ENCODE results near the gene CD74.
"Not testable (repeated sequence)": the region's sequence is repeated elsewhere in the genome, so short reads cannot be mapped to it uniquely, and the experiment has no call there.

CD74 gene

DNA sequence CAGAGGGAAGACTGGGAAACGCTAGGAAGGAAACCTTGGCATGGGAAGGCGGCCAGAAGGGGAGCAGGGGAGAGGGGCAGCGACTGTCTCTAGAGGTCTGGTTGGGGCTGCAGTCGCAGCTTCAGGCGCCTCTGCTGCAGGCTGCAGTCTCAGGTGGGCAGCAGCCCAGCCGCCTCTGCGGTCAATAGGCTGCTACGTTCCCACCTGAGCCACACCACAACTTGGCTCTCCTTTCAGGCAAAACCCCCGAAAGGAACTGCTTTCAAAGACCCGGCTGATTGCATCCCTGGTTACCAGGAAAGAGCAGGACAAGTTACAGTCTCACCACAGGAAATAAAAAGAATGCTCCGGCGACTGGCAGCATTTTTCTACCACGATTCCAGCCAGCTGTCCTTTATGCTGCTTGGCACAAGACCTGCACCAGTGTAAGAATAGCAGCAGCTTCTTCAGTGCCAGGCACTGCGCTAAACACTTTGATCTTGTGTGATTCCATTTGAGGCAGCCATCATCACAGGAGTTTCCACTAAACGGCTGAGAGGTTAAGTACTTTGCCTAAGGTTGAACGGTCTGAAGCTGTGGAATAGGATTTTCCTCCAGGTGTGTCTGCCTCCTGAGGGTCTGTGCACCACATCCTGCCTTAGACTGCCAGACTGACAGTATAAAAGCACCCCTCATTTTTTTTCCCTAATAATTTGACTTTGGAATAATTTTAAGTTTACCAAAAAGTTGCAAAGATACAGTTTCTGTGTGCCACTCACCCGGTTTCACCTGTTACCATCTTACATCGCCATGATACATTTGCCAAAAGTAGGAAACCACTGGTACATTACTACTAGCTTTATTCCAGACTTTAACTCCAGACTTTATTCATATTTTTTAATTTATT lies 29.3 kb upstream of the CD74 start:
- no peak for DNase-seq

DNA sequence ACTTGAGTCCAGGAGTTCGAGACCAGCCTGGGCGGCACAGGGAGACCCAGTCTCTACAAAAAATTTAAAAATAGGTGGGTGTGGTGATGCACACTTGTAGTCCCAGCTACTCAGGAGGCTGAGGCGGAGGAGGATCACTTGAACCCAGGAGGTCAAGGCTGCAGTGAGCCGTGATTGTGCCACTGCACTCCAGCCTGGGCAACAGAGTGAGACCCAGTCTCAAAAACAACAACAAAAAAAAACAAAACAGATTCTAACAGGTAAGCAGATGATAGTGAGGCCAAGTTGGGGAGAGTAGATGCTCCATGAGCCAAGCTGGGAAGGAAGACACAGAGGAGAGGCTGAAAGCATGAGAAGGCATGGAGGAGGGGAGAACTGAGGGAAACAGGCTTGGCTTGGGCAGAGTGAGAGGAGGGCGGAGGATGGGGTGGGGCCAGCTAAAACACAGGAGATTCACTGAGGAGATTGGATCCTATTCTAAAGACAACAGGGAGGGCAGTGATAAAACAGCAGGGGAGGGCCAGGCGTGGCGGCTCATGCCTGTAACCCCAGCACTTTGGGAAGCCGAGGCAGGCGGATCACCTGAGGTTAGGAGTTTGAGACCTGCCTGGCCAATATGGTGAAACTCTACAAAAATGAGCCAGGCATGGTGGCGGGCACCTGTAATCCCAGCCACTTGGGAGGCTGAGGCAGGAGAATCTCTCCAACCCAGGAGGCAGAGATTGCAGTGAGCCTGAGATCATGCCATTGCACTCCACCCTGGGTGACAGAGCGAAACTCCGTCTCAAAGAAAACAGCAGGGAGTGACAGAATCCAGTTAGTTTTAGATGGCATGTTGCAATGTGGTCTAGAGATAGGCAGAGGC lies 28.5 kb upstream of the CD74 start:
- DNase-seq, result no peak

DNA sequence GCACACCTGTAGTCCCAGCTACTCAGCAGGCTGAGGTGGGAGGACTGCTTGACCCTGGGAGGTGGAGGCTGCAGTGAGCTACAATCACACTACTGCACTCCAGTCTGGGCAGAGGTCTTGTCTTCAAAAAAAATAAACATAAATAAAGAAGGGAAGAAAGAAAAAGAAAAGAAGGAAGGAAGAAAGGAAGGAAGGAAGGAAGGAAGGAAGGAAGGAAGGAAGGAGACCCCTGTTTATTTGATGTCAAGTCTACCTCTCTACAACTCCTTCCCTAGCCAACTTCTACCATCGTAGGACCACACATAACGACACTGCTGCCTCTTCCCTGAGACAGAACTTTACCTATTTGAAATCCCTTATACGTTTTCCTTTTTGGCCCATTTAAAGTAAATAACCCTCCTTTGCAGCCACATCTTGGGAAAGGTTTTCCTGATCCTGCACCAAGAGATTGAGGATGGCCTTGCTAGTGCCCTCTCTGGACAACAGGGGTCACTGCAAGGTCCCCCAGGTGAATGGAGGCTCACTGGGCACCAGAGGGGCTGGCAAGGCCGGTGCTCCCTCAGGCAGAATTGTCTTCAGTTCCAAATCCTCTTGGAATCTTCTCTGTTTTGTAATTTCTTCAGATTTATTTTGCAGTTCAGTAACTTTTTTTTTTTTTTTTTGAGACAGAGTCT lies 26.3 kb upstream of the CD74 start:
- no peak for DNase-seq

DNA sequence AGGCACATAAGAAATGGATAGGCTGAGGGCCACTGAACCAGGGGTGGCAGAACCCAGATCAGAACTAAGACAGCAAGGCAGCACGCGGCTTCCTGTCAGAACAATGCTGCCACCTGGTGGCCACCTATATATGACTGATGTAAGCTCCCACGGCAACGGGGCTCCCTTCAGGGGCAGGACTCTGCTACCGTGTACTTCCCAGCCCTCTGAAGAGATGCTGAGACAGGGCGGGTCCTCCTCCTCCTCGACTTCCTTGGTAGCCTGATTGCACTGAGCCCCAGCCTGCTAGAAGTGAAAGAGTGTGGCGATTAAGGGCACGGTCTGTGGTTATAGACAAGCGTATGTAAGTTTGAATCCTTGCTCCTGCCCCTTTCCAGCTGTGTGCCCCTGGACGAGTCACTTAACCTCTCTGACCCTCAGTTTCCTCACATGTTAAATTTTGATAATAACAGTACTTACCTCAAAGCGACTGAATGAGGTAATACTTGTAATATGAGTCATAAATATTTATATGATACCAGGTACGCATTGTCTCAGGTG lies 23.5 kb upstream of the CD74 start:
- DNase-seq, result peak; percentile 54

DNA sequence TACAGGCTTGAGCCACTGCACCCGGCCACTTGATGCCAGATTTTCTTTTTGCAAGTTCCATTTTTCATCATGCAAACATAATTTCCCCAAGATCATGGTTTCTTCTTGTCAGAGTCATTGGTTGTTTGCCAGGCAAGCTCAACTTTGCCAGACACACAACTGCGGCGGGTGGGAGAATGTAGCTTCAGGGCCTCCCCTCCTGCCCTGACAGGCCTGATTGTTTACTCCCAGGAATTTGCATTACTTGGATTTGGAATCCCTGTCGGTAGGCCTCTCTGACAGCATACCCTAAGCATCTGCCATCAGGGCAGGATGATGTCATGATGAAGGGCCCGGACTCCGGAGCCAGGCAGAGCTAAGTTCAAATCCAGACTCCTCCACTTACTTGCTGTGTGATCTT lies 21.8 kb upstream of the CD74 start:
- DNase-seq, result no peak

DNA sequence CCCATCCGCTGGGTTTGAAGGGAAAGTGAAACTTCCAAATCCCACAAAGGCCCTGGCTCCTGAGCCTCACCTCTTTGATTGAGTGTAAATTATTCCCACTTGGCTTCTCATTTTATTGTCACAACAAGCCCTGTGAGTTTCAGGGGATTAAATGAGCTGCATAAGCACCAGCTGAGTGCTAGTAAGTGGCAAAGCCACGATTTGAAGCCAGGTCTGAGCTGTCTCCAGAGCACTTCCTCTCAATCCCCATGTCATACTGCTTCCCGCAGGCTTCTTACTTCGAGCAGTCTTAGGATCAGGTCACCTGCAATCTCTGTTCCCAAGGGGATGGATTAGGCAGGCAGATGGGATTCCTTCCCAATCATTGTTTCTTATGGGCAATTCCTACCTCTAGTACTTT lies 18.9 kb upstream of the CD74 start:
- no peak for DNase-seq

DNA sequence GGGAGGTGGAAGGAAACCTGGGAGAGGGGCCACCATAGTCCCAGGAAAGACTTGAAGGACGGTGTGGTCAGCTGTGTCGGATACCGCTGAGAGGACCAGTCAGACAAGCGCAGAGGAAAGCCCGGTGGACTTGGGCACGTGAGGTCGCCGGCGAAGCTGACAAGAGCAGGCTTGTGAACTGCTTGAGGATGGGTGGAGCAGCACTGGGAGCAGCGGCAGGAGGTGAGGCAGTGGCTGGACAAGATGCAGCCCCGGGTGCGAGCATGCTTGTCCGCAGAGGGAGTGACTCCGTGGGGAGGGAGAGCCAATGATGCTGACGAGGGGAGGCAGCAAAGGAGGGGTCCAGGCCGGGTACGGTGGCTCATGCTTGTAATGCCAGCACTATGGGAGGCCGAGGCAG lies 18.3 kb upstream of the CD74 start:
- no peak for DNase-seq

DNA sequence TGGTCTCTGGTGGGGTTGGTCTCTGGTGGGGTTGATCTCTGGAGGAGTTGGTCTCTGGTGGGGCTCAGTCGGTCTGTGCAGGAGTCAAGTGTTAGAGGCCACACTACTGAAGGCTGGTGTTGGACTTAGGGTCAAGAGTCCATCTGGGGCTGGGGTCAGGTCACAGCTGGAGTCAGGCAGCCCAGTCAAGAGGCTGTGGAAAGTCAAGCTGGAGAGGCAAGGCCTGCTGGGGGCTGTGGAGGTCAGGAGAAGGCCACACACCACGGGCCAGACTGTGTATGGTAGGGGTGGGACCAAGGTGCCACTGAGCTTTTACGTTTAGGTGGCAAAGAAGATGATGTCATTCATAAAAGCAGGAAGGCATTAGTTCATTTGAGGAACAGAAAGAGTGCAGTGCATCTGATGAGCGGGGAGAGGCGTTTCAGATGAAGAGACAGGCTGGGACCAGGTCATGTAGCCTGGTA lies 16.7 kb upstream of the CD74 start:
- no peak for DNase-seq

DNA sequence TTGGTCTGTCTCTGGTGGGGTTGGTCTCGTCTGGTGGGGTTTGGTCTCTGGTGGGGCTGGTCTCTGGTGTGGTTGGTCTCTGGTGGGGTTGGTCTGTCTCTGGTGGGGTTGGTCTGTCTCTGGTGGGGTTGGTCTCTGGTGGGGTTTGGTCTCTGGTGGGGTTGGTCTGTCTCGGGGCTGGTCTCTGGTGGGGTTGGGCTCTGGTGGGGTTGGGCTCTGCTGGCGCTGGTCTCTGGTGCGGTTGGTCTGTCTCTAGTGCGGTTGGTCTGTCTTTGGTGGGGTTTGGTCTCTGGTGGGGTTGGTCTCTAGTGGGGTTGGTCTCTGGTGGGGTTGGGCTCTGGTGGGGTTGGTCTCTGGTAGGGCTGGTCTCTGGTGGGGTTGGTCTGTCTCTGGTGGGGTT lies 16.3 kb upstream of the CD74 start:
- no peak for DNase-seq

DNA sequence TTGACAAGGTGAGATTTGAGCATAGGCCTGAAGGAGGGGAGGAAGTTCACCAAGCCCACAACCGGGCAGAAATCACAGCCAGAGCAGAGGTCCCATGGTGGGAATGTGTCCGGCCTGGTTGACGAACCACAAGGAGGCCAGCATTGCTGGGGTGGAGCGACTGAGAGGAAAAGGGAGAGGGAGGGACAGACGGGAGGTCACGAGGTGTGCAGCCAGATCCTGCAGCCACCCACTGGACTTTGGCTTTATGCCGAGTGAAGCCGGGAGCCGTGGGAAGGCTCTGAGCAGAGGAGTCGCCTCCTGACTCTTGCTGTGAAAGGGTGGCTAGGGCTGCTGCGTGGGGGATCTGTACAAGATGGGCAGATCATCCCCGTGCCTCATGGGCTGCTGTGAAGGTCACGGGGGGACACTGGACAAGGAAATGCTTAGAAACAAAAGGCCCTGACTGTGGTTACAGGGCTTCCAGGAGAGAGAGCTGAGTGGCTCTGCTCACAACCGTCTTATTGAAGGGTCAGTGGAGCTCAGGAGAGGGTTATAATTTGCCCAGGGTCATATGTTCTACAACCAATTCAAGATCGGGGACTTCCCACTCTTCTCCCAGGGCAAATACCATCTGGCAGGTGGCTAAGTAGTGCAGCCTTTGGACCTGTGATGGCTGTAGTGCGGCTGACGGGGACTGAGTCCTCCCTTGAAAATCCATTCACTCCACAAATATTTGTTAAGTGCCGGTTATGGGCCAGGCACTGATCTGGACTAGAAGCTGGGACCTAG lies 15.6 kb upstream of the CD74 start:
- no peak for DNase-seq

DNA sequence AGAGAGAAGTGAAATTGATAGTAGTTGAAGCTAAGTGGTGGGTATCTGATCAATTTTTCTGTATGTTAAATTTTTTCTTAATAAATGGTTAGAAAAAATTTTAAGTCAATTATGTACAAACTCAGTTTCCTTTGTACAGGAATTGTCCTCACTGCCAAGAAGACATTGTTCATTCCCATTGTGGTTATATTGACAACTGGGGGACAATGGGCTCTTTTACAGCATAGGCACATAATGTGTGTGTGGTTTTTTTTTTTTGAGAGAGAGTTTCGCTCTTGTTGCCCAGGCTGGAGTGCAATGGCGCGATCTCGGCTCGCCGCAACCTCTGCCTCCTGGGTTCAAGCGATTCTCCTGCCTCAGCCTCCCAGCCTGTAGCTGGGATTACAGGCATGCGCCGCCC lies 13.5 kb upstream of the CD74 start:
- not testable (repeated sequence) for DNase-seq

DNA sequence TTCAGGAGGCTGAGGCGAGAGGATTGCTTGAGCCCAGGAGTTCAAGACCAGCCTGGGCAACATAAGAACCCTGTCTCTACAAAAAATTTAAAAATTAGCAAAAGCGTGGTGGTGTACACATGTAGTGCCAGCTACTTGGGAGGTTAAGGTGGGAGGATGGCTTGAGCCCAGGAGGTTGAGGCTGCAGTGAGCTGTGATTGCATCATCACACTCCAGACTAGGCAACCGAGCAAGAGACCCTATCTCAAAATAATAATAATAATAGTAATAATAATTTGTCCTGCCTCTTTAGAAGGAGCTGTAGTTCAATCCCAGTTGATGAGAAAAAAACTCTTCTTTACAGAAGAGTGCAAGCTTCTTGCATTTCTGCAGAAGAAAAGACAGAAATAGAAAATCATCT lies 10.0 kb upstream of the CD74 start:
- no peak for DNase-seq

DNA sequence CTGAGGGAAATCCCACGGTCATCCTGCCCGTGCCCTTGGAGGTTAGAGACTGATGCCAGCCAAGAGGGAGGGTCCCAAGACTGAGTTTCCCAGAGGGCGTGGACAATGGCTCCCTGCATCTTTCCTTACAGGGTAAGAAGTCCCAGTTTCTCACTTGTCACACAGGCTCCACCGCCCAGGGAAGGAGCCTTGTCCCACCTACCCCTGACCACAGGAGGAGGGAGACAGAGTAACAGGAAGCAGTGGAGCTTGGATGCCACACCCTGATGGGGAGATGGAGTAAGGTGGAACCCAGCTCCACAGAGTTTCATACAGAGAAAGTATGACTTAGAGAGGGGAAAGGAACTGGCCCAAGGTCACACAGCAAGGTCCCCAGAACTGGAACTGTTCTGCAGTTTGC lies 9.4 kb upstream of the CD74 start:
- DNase-seq, result no peak

DNA sequence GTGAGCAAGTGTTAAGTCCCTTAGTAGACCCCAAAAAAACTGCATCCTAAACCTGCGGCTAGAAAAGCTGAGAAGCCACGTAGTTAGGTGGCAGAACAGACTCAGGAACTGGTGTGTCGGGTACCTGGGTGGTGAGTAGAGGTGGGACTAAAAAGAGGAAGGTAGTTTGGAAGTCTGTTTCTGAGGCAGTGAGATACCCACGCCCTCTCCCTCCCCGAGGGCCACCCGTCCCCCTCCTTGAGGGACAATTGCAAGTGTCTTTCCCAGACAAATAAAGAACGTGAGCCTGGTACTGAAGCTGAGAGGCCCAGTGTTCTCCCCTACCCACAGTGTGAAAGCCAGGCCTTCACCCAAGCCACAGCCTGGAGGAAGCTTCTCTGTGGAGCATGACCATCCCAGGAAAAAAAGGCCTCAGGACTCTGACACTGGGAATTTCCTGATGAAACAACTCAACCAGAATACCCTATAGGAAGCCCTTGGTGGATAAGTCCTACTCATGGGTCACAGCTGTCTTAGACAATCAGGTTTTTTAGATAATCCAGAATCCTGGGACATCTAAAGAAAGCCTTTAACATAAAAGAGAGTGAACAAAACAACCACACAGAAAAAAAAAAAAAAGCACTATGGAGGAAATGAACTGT lies 7.0 kb upstream of the CD74 start:
- no peak for DNase-seq

DNA sequence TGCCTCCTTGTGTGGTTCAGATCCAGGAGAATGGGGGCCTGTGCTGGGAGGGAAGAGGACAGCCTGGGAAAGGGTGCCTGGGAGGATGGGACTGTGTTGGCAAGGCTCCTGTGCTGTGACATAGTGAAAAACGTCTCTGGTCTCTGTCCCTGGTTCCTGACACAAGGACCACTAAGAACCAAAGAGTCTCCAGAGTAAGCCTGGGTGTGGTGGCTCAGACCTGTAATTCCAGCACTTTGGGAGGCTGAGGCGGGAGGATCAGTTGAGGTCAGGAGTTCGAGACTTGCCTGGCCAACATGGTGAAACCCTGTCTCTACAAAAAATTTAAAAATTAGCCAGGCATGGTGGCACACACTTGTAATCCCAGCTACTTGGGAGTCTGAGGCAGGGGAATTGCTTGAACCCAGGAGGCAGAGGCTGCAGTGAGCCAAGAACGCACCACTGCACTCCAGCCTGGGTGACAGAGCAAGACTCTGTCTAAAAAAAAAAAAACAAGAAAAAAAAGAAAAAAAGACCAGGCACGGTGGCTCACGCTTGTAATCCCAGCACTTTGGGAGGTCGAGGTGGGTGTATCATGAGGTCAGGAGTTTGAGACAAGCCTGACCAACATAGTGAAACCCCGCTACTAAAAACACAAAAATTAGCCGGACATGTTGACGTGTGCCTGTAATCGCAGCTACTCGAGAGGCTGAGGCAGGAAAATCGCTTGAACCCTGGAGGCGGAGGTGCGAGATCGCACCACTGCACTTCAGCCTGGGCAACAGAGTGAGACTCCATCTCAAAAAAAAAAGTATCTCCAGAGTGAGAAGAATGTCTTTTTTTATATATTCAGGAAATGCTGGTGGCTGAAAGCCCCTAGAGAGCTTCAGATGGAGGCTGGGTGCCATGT lies 1.4 kb upstream of the CD74 start:
- not testable (repeated sequence) for DNase-seq

DNA sequence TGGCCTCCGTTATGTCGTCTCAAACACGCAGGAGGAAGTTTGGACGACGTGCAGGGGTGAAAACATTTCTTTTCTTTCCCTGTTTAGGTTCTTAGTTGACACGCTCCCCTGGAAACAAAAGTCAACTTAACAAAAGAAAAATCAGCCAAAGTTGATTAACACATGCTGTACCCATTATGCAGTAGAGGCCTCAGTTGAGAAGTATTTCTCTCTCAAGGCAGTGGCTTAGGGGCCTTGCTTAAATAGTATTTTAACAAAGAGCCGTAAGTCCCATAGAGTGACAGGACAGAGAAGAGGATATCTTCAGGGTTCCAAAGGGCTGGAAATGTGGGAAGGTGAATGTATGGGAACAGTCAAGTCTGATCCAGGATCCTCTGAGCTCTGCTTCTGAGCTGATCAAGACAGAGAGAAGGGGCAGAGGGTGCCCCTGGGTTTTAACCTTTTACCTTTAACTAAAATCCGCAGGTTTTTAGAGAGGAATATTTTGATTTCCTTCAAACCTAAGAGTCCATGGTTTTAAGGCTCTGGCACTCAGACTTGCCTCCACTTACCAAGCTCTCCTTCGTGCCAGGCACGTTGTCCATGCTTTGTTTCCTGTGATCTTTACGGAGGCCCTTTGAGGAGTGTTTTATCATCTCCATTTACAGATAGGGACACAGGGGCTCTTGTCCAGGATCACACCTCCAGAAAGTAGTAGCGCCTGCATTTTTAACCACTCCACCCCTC lies 629 bp upstream of the CD74 start:
- no peak for DNase-seq

DNA sequence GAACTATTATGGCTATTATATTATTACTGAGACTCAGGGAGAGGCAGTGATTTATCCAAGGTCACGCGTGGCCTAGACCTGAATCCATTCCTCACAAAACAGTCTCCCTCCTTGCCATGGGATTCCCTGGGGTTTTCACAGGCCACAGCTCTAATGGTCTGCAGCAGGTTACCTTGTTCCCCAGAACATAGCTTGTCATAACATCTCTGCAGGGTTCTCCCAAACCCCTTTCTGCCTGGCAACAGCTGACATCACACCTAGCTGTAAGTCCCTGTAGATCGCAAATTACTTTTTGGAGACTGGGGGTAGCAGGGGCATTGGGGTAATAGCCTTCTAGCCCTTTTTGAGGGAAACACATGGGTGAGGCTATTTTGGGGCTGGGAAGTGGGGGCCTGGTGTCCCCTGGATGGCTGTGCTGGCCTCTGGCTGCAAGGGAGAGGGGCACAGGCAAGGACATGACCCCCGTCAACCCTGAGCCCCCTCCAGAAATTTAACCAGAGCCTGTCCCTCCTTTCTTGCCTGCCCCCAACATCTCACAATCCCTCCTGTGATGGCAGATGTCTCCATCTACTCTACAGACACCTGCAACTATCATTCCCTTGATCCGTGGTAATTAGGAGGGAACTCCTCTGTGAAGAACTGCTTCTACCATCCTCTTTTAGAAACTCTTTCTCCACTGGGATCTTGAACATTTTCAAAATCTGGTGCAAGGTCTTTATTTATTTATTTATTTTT lies 1.3 kb downstream of the CD74 start:
- DNase-seq, result no peak

DNA sequence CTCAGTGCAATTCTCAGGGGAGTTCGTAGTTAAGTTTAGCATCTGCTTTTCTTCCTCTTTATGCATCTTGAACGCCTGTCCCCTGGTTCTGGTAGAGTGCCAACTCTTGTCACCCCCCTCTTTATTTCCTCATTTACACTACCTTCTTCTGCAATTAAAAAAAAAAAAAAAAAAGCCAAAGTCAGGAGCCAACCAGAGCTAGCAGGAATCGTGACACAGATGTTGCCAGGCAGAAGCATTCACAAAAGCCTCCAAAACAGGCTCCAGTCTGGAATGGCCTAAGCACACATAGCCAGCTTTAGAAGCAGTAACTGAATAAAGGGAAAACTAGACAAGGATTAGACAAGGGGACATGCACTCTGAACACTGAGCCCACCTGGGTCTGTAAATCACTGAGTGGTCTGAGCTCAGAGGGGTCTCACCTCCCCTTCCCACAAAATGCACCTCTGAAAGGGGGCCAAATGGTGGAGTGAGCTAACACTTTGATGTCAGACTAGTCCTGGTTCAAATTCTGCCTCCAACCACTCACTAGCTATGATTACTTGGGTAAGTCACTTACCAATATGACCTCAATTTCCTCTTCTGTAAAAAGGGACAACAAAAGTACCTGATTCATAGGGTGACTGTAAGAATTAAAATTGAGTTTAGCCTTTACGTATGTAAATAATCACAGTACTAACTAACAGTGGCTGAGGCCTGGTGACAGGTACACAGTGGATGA lies 2.0 kb downstream of the CD74 start:
- no peak for DNase-seq

Measured in NCI-H510A (cell line).